ENCODE results near the gene NUP214.

The NUP214 gene

DNA sequence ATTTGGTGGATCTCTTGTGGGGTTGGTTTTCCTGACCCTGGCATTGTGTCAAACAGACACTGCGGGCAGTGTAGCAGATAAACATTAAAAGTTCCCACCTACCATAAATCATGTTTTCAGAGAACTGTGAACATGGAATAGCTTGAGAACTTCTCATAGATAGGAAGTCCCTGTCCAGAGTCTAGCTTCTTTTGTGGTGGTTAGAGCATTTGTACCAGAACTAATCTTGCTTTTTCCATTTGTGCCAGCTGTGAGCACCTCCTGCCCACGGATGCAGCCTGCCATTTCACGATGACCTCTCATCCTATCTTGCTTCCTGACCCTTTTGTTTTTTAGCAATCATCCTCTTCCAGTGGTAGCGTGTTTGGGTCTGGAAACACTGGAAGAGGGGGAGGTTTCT lies 89.5 kb downstream of the NUP214 start:
- DNase-seq, result no peak
- in situ Hi-C loops (cut with MboI; ENCODE audit: low pct_unique_long_range_greater_than_20kb, low sequenced_read_pairs), result no loop called here

DNA sequence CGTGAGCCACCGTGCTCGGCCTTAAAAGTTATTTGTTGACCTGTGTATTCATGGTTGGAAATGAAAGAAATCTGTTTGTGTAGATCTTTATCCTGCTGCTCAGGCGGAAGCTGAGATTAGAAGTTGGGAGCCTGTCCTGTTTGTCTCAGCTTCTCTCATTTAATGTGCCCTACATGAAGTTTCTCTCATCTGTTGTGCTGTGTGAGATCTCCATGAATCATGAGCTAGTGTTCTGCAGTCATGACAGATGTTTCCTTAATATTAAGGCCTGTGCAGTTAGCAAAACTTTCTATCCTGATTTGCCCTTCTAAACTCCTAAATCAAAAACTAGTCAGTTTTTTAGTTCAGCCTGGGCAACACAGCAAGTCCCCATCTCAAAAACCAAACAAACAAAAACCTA lies 91.4 kb downstream of the NUP214 start:
- no peak for DNase-seq
- in situ Hi-C loops (cut with MboI; ENCODE audit: low pct_unique_long_range_greater_than_20kb, low sequenced_read_pairs), result no loop called here

DNA sequence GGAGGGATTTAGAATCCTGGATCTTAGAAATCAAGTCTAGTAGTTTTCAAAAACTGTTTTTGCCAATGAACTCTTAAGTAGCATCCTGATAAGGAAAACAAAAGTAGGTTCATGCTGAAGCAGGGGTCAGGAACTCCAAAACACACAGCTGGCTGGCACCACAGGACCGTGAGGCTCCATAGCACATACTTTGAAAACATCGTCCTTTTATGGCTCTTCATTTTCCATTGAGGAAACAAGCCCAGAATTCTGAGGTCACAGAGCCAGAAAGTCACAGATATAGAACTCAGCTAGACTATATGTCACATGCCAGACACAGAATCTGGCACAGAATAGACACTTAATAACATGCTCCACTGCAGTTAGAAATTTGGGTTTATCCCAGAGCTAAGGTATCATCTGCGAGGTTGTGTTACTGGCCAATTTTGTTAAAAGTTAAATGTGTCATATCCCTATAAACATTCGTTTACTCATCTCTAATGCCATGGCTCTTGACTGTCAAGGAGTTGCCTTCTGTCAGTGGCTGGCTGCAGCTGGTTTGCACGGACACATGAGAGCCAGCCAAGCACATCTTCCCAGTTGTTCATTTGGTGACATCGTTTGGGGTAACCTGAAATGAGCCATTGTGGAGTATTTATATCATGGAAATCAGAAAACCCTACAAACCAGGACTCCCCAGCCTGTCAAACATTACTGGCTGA lies 92.1 kb downstream of the NUP214 start:
- no peak for DNase-seq
- in situ Hi-C loops (cut with MboI; ENCODE audit: low pct_unique_long_range_greater_than_20kb, low sequenced_read_pairs), result no loop called here

DNA sequence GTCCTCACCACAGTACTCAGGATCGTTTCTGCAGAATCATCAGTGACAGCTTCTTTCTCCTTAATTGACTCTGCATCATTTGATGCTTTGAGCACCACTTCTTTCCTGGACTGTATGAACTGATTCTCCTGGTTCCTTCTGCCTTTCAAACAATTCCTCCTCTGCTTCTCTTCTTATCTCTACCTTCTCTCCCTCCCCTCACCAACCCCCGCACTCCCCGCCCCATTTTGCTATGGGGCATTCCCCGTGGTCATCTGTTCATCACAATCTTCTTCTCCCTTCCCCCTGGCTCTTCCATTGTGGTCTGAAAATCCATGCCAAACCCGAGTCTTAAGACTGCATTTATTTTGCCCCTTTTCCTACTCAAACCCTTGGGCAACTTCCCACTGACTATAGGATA lies 93.0 kb downstream of the NUP214 start:
- in situ Hi-C loops (cut with MboI; ENCODE audit: low pct_unique_long_range_greater_than_20kb, low sequenced_read_pairs), result no loop called here
- DNase-seq, result no peak

DNA sequence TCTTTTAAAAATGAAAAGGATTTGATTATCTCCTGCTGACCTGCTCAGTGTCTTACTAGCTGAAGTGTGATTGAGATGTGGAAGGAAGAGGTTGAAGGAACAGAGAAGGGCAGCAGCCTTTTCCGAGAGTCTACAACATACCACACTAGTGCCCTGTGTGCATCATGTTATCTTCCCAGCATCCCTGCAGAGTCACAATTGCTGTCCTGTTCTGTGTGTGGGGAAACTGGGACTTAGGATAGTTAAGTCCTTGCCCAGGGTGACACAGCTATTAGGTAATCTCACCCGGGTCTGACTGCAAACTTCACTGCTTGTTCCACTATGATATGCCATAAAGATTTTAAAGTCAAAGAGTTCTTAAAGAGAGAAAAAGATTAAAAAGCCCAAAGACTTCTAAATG lies 95.1 kb downstream of the NUP214 start:
- in situ Hi-C loops (cut with MboI; ENCODE audit: low pct_unique_long_range_greater_than_20kb, low sequenced_read_pairs), result no loop called here
- DNase-seq, result no peak

DNA sequence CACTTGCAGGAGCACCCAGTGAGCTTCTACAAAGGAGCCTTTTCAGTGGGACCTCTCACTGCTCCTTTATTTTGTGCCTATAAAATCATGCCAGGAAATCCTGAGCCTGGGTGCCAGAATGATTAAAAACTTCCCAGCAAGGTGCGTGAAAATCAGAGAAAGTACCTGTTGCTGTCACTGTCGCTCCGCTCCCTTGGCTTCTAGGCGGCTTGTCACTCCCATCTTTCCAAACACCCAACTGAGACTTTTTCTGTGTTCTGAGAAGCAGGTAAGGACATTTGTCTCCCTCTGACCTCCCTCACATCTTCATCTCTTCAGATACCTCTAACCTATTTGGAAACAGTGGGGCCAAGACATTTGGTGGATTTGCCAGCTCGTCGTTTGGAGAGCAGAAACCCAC lies 97.1 kb downstream of the NUP214 start:
- in situ Hi-C loops (cut with MboI; ENCODE audit: low pct_unique_long_range_greater_than_20kb, low sequenced_read_pairs), result no loop called here
- DNase-seq, result no peak

DNA sequence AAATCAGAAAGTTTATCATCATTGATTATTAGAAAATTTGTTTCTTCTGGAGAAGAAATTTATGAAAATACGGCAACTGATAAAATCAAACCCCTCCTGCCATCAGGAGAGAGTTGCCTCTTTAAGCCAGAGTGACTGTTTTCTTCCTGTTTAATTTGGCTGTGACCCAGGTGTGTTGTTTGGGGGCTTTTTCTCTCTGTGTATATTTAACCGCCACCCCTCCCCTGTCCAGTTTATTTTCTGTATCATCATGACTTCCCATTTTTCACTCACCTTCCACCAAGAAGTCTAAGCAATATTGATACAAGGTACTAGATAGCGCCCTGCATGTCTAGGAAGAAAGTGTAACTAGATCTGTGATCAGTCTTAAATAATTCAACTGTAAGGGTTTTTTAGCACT lies 100.8 kb downstream of the NUP214 start:
- in situ Hi-C loops (cut with MboI; ENCODE audit: low pct_unique_long_range_greater_than_20kb, low sequenced_read_pairs), result no loop called here
- DNase-seq, result no peak

DNA sequence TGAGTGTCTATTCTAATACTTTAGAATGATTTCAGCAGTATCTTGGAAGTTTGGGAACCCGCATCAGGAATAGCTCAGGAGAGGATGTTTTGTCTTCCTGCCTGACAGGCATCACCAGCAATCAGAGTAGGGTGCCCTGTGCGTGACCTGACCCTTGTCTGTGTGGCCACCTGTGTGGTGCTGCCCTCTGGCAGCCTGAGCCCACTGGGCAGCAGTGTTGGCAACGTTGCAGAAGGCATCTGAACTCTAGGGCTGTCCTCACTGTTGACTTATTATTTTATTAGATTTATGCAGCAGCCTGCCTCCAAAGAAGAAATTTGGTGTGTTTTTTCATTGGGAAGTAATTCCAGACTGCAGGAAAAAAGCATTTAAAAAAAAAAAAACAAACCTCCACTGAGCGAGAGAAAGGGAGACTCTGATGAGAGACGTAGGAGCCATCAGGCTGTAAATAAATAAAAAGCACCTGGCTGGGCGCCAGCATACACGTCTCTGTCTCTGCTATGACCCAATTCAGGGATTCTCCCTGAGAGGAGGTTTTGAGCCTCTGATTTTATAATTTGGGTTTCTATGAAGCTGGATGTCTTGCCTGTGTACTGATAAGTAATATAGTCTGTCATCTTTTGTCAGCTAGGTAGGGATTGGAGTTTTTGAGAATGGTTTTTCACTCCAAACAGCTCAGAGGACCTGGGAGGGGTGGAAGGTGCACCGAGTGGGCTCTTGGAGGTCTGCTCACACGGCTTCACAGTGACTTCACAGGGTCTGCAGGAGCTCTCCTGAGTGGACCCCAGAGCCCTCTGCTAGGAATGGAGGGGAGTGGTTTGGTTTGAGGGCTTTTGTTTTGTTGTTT lies 101.9 kb downstream of the NUP214 start:
- no peak for DNase-seq
- in situ Hi-C loops (cut with MboI; ENCODE audit: low pct_unique_long_range_greater_than_20kb, low sequenced_read_pairs), result no loop called here

DNA sequence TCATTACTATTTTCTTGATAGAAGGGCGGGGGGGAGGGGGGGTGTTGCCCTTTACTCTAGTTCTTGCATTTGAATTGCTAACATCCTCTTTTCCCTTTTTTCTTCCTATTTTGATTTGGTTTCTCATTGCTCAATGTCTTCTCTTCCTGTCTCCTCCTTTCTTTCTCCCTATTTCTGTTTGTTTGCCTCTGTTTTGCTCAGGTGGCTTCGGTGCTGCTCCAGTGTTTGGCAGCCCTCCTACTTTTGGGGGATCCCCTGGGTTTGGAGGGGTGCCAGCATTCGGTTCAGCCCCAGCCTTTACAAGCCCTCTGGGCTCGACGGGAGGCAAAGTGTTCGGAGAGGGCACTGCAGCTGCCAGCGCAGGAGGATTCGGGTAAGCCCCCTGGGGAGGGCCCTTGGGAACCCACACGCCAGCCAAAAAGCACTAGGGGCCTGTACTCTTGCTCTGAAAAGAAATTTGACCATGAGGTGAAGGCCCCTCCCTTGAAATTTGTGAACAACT lies 102.6 kb downstream of the NUP214 start:
- in situ Hi-C loops (cut with MboI; ENCODE audit: low pct_unique_long_range_greater_than_20kb, low sequenced_read_pairs), result no loop called here
- peak; percentile 14 for DNase-seq

DNA sequence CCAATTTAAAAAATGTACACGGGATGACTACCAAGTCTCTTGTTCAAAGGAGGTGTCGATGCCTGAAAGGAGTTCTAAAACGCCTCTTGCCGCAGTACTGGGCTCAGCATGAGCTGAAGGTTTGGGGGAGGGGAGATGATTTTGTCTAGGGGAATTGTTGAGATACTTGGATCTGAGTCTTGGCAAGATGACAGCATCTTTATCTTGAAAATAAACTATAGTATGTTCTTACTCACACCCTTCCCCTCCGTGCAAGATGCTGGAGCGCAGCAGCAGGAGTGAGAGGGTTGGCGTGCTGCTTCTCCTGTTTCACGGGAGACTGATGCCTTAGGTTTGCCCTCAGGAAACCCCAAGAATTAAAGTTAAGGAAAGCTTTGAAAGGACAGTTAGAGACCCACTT lies 103.6 kb downstream of the NUP214 start:
- in situ Hi-C loops (cut with MboI; ENCODE audit: low pct_unique_long_range_greater_than_20kb, low sequenced_read_pairs), result no loop called here
- DNase-seq, result no peak

DNA sequence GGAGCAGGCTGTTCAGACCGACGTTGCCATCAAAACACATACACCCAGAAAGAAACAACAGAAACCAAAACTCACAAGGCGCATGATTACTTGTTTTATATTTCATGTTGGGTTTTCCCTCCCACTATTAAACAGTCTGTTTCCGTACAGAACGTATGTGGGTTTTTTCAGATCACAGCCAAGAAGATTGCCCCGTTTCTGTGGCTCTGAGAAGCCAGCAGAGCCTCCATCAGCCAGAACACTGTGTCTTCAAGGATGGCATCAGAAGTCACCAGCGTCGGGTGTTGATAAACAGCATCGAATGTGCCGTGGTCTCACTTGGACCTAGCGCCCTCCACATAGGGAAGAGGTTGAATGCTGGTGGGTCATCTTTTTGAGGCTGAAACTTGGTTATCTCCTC lies 108.2 kb downstream of the NUP214 start:
- no peak for DNase-seq
- in situ Hi-C loops (cut with MboI; ENCODE audit: low pct_unique_long_range_greater_than_20kb, low sequenced_read_pairs), result no loop called here

DNA sequence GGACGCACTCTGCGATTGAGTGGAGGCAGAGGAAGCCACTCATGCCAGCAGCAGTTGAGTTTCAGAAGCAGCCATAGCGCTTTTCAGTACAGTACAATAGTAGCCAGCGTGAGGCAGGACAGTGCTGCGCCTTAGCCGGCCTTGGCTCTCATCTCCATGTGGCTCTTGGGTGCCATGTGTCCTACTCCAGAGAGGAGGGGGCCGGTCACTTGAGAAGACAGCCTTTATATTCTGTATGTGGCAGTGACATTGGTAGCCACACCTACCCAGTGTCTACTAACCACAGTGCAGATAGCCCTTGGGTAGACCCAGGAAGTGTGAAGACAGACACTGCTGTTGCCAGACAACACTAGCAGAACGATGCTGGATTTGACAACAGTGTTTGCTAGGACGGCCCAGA lies 108.6 kb downstream of the NUP214 start:
- no peak for DNase-seq
- in situ Hi-C loops (cut with MboI; ENCODE audit: low pct_unique_long_range_greater_than_20kb, low sequenced_read_pairs), result no loop called here

DNA sequence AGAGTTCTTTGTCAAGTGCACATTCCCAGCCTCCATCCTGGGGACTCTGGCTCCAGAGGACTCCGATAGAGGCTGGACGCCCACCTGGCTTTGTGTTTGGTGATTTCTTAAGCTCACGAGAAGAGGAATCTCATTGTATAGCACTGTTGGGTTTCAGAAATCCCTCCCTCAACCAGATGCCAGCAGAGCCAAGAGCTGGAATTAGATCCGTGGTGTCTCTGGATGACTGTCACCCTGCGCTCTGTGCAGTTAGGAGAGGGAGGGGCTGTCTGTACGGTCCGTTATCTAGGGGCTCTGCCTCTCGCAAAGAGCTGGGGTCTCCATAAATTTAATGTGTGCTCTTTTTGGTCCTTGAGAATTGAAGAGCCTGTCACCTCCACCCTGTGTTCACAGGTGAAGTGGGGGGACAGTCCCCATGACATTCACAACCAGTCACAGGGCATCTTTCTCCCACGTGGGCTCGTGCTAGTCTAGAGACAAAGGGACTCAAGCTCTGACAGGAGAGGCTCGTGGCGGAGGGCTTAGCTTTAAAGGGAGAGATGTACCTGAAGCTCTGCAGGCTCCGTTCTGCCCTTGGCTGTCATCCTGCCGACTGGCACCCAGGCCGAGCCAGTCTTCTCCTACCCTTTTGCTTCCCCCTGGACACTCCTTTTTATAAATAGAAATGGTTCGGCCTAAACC lies 109.6 kb downstream of the NUP214 start:
- DNase-seq, result no peak
- in situ Hi-C loops (cut with MboI; ENCODE audit: low pct_unique_long_range_greater_than_20kb, low sequenced_read_pairs), result no loop called here

DNA sequence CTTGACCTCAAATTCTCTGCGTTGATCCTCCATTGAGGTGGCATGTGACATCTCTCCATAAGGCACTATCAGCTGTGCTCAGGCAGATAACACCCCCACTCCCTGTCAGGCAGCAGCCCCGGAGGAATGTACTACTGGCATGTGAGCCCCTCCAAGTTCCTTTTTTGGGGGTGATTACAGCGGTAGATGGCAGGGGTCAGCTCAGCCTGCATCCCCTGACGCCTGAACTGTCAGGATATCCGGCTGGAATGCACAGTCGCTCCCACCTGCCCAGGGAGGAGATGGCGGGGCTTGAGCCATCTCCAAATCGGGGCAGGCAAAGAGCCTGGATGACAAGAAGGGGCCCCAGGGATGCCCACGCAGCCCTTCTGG lies 110.1 kb downstream of the NUP214 start:
- DNase-seq, result no peak
- in situ Hi-C loops (cut with MboI; ENCODE audit: low pct_unique_long_range_greater_than_20kb, low sequenced_read_pairs), result no loop called here

DNA sequence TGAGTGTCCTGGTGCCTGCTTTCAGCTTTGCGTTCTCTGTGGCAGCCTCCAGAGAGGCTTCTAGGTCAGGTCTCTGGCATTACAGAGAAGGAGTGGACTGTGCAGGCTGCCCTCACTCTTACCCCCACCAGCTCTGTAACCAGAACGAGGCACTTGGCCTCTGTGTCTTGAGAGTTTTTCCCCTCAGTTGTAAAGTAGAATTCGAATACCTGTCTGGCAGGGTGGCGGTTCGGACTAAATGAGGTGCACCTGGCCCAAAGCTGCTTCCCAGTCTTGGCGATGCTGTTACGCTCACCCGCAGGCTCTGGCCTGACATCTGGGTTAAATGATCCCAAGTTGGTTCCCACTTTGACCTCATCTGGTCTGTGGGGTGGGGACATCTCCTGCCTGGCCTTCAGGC lies 110.8 kb downstream of the NUP214 start:
- in situ Hi-C loops (cut with MboI; ENCODE audit: low pct_unique_long_range_greater_than_20kb, low sequenced_read_pairs), result no loop called here
- no peak for DNase-seq

DNA sequence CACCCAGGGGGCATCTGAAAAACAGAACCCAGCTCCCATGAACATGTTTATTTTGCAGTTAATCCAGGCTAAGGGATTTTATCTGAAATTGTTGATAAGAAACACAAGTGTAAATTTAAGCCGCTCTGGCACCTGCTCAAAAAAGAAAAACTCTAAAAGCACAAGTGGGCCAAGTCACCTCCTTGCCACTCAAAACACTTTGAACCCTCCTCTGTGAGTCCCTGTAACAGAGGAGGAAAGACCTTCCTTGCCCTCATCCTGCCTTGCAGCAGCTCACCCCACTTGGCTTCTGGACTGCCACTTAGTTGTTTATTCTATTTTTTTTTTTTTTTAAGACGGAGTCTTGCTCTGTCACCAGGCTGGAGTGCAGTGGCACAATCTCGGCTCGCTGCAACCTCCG lies 111.4 kb downstream of the NUP214 start:
- in situ Hi-C loops (cut with MboI; ENCODE audit: low pct_unique_long_range_greater_than_20kb, low sequenced_read_pairs), result no loop called here
- DNase-seq, result no peak

DNA sequence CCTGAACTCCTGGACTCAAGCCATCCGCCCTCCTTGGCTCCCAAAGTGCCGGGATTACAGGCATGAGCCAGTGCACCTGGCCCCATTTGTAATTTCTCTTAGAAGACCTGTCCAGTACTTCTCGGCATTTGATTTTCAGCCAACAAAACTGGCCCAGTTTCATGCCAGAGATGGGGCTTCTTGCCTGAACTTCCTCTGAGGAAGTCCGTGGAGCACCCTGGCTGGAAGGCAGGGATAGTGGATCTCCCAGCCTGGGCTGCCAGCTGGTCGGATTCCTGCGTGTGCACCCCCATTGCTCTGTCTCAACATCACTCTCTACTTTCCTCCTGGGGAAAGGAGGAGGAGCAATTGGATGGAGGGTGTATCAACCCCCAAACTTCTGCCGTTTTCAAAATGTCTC lies 111.9 kb downstream of the NUP214 start:
- in situ Hi-C loops (cut with MboI; ENCODE audit: low pct_unique_long_range_greater_than_20kb, low sequenced_read_pairs), result no loop called here
- no peak for DNase-seq

DNA sequence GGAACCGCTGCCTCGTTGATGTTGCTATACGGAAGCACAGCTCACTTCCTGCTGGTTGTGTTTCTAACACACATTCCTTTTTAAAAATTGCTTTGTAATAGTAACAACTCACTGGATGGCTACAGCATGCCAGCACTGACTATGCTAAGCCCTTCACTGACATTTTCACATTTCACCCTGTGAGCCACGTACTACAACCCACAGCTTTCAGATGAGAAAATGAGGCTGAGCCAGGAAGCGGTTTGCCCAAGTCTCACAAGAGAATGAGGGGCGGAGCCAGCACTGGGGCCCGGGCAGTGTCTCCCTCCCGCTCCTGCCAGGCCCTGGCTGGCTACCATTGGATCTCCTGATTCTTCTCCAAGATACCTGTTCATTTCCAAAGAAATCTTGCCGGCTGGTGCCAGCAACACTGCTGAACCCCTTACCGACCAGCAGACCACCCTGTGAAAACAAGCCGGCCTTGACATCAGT lies 112.6 kb downstream of the NUP214 start:
- peak; percentile 83 for DNase-seq
- in situ Hi-C loops (cut with MboI; ENCODE audit: low pct_unique_long_range_greater_than_20kb, low sequenced_read_pairs), result no loop called here

DNA sequence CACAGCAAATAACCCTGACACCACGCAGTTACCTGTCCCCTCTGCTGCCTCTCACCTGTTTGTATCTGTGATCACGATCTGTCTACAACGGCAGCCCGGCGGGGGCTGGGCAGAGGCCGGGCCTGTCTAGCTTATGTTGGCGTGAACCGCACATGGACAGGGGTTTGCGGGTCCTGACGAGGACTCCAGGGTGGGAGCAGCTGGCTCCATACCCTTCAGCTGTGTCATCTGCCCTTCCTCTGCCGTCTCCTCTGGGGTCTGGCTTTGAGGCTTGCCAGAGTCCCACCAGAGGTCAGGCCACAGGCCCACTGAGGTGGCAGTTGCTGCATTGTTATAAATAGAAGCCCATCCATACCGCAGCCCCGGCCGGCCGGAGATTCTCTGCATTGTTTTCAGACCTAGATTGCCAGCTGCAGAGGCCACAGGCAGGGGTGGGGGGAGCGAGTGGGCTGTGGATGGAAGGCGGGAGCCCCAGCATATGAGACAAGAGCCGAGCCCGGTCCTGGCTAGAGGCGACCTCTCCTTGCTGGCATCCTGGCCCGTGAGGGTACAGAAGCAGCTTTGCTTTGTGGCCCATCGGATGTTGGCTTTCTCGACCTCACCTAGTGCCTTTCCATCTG lies 113.1 kb downstream of the NUP214 start:
- in situ Hi-C loops (cut with MboI; ENCODE audit: low pct_unique_long_range_greater_than_20kb, low sequenced_read_pairs), result no loop called here

More for the DNA sequence above, 113.1 kb downstream of the NUP214 start:
- peak; percentile 74 for DNase-seq
